ENCODE data around the gene ERN1.

- TF ChIP-seq CTCF (IDR thresholded peaks at IDR 0.05) (no peak), POLR2A (IDR thresholded peaks at IDR 0.05) (no peak)
Observed at GRCh38 chr17:64126918-64127317, 3.0 kb downstream of the ERN1 start.
